ENCODE data around the gene TMEM38B. TPM values are rescaled to one million over a fixed set of nuclear protein-coding genes. Genes with fewer than 3 reads are reported as not detected.

Gene TMEM38B
- total RNA-seq, 2 experiments from 2014 or later, result 16.7 to 18.3 TPM

DNA sequence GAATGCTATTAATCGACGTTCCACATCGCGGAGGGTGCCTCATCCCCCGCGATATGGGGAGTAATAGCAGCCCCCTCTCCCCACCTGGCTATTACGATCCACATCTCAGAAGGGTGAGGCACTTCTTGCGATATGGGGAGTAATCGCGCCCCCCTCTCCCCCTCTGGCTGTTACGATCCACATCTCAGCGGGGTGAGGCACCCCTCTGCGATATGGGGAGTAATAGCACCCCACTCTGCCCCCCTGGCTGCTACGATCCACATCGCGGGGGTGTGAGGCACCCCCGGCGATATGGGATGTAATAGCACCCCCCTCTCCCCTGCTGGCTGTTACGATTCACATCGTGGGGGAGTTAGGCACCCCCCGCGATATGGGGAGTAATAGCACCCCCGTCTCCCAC lies 128.5 kb downstream of the TMEM38B start:
- POLR2A ChIA-PET, result no interaction called here
- CTCF ChIA-PET, result no interaction called here

Other genes with a start within 250 kb of the TMEM38B start
- gene FSD1L, start 246.5 kb upstream of the TMEM38B start, total RNA-seq, result 1 to 10 TPM; 3.2 to 5.1 TPM
- gene FKTN, start 136.4 kb upstream of the TMEM38B start, total RNA-seq, result 10 to 100 TPM; 16.8 to 18.8 TPM
- gene TAL2, start 32.1 kb upstream of the TMEM38B start, total RNA-seq, result under 1 TPM in 1 of 2 experiments, not detected in 1; 0.29 TPM

Measured in activated CD8-positive, alpha-beta memory T cell treated with anti-CD3 and anti-CD28 coated beads for 36 hours (primary cell).